Peyer's patch (tissue), 4 donors: ENCODE data around the gene TDP1. TPM values are rescaled to one million over a fixed set of nuclear protein-coding genes. Genes with fewer than 3 reads are reported as not detected.

ENCODE experiments used
- DNase-seq, 3 donors: peaks; one replicate each; pipeline ENCODE4 v3.0.0-alpha.2; 2017 to 2019
- H3K27ac ChIP-seq, 4 donors: fragments of 200-600 bp; sonication (generic); one replicate each; pipeline ENCODE4 v1.5.1; 2016 to 2019
- H3K27me3 ChIP-seq, 2 donors: fragments of 200-600 bp; sonication (generic); one replicate each; pipeline ENCODE4 v1.5.1; 2019
- H3K36me3 ChIP-seq, 3 donors: fragments of 200-600 bp; sonication (generic); one replicate each; pipeline ENCODE4 v1.5.1; 2016 to 2019
- H3K4me1 ChIP-seq, 4 donors: fragments of 200-600 bp; sonication (generic); one replicate each; pipeline ENCODE4 v1.5.1; 2016 to 2019
- H3K4me3 ChIP-seq, 4 donors: fragments of 200-600 bp; sonication (generic); 1 replicate in 3 of 4; 2 replicates in 1 of 4; pipeline ENCODE4 v1.5.1; 2016 to 2019; ENCODE audit warnings: mild to moderate bottlenecking in 1 of 4
- H3K9me3 ChIP-seq, 4 donors: fragments of 200-600 bp; sonication (generic); one replicate each; pipeline ENCODE4 v1.5.1; 2016 to 2019; ENCODE audit warnings: mild to moderate bottlenecking in 1 of 4
- CTCF ChIP-seq, 6 experiments: fragments of 450-650 bp in 4 of 6; fragments of 200-600 bp in 2 of 6; sonication (generic) in 1 of 6; IDR thresholded peaks; one replicate each; pipeline ENCODE4 v1.5.1; 2017 to 2019; ENCODE audit warnings: antibody characterized with exemption in 6 of 6, mild to moderate bottlenecking in 3 of 6, moderate library complexity in 1 of 6
- POLR2A ChIP-seq, 2 donors: fragments of 450-650 bp; IDR thresholded peaks; one replicate each; pipeline ENCODE4 v1.5.1; 2017; ENCODE audit warnings: antibody characterized with exemption in 2 of 2, mild to moderate bottlenecking in 2 of 2, moderate library complexity in 2 of 2
- total RNA-seq, 4 donors: library from RNA; depleted of rRNA; stranded (reverse); fragments of >200 nt; gene quantifications; one replicate each; pipeline ENCODE4 v1.1.0, GENCODE V29; 2016

TDP1 gene
- total RNA-seq, 4 donors from 2014 or later = 9.5 to 44.6 (median 15.5) TPM

- Histone ChIP-seq H3K9me3 (no peaks in the 10 kb centered on the region), H3K4me1 (no peaks in the 10 kb centered on the region), H3K27me3 (no peaks in the 10 kb centered on the region), H3K36me3 (no peaks in the 10 kb centered on the region), H3K4me3 (no peak overlapping the region), H3K27ac (no peak overlapping the region)
- TF ChIP-seq CTCF (IDR thresholded peaks at IDR 0.05) = no peak
- no peak for DNase-seq
Measured at GRCh38 chr14:89926694-89927093, 29.0 kb upstream of the TDP1 start.

- no peak overlapping the region for H3K27ac ChIP-seq
- H3K4me1 ChIP-seq = no peaks in the 10 kb centered on the region
- H3K27me3 ChIP-seq = no peaks in the 10 kb centered on the region
- H3K36me3 ChIP-seq = no peaks in the 10 kb centered on the region
- no peaks in the 10 kb centered on the region for H3K9me3 ChIP-seq
- no peak for TF ChIP-seq POLR2A (IDR thresholded peaks at IDR 0.05)
- no peak for TF ChIP-seq CTCF (IDR thresholded peaks at IDR 0.05)
- H3K4me3 ChIP-seq = no peak overlapping the region
- no peak for DNase-seq
Measured at GRCh38 chr14:89927186-89927865, 28.4 kb upstream of the TDP1 start.

GRCh38 chr14:89933002-89933401, 22.7 kb upstream of the TDP1 start:
- Histone ChIP-seq H3K9me3 (no peaks in the 10 kb centered on the region), H3K27me3 (no peaks in the 10 kb centered on the region), H3K36me3 (no peaks in the 10 kb centered on the region), H3K4me3 (no peak overlapping the region), H3K27ac (no peak overlapping the region), H3K4me1 (no peaks in the 10 kb centered on the region)
- DNase-seq = no peak
- no peak for TF ChIP-seq POLR2A (IDR thresholded peaks at IDR 0.05)
- no peak for TF ChIP-seq CTCF (IDR thresholded peaks at IDR 0.05)

GRCh38 chr14:89936654-89937185, 19.0 kb upstream of the TDP1 start:
- H3K36me3 ChIP-seq = no peaks in the 10 kb centered on the region
- peak in 2 of 6 experiments; percentile 10 to 11 for TF ChIP-seq CTCF (IDR thresholded peaks at IDR 0.05)
- no peak for TF ChIP-seq POLR2A (IDR thresholded peaks at IDR 0.05)
- no peak overlapping the region for H3K27ac ChIP-seq
- H3K27me3 ChIP-seq = no peaks in the 10 kb centered on the region
- DNase-seq = no peak
- no peaks in the 10 kb centered on the region for H3K9me3 ChIP-seq
- H3K4me3 ChIP-seq = no peak overlapping the region
- no peaks in the 10 kb centered on the region for H3K4me1 ChIP-seq

GRCh38 chr14:89941830-89942377, 13.8 kb upstream of the TDP1 start:
- H3K27ac ChIP-seq = no peak overlapping the region

More at GRCh38 chr14:89941830-89942377, 13.8 kb upstream of the TDP1 start:
- Histone ChIP-seq H3K27me3 (no peaks in the 10 kb centered on the region), H3K36me3 (no peaks in the 10 kb centered on the region), H3K4me1 (no peaks in the 10 kb centered on the region), H3K4me3 (no peak overlapping the region), H3K9me3 (no peaks in the 10 kb centered on the region)
- DNase-seq = no peak
- TF ChIP-seq CTCF (IDR thresholded peaks at IDR 0.05) (no peak), POLR2A (IDR thresholded peaks at IDR 0.05) (no peak)
